Activated T-cell treated with anti-CD3 and anti-CD28 coated beads for 1 hour (primary cell): Measurements from ENCODE around the gene USPL1.

ENCODE experiments used
- DNase-seq: peaks from one replicate; pipeline ENCODE4 v3.0.0-alpha.2; 2020; ENCODE audit warnings: low read depth

The USPL1 gene

GRCh38 chr13:30698488-30699005, 80.8 kb downstream of the USPL1 start:
- DNase-seq = no peak

- no peak for DNase-seq
Measured at GRCh38 chr13:30700364-30700763, 82.6 kb downstream of the USPL1 start.

DNA sequence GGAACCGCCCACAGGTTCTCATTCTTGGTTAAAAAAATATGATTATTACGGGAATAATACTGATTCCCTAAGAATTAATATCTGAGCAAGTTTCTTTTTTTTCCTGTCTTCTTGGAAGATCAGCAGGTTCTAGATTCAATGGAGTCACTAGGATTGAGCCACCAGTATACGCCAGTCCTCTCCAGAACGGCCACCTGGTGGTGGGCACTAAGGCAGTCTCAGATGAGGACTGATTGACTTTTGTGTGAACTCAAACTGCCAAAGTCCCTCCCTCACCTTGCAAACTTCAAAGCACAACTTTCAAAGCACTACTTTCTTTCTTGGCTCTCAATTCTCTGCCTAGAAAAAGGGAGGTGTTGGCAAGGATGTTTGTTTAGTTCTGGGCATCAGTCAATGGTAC, 84.3 kb downstream of the USPL1 start:
- no peak for DNase-seq

- DNase-seq = no peak
Measured at GRCh38 chr13:30704596-30704995, 86.9 kb downstream of the USPL1 start.

GRCh38 chr13:30705680-30706079, 88.0 kb downstream of the USPL1 start:
- no peak for DNase-seq

- no peak for DNase-seq
Measured at GRCh38 chr13:30708541-30708940, 90.8 kb downstream of the USPL1 start.
